ENCODE results near the gene ADAM17. TPM values are rescaled to one million over a fixed set of nuclear protein-coding genes. Genes with fewer than 3 reads are reported as not detected.

The ADAM17 gene
- total RNA-seq, 1 donor from 2014 or later: 61.3 TPM

- Histone ChIP-seq H3K4me3 (ENCODE audit: low read depth, low read length) (no peak overlapping the region), H3K27me3 (ENCODE audit: control insufficient read depth, insufficient read depth, low read length) (no peaks in the 10 kb centered on the region), H3K36me3 (ENCODE audit: control insufficient read depth, insufficient read depth, low read length) (peaks cover 2% of the 10 kb centered on the region)
- no peak for TF ChIP-seq CTCF (IDR thresholded peaks at IDR 0.05; ENCODE audit: insufficient read depth, low read length, poor library complexity, severe bottlenecking)
- no peak for DNase-seq (ENCODE audit: low read depth)
Measured at GRCh38 chr2:9451231-9451630, 104.4 kb downstream of the ADAM17 start.

- no peak for DNase-seq (ENCODE audit: low read depth)
- H3K4me3 ChIP-seq (ENCODE audit: low read depth, low read length): no peak overlapping the region
- no peaks in the 10 kb centered on the region for H3K36me3 ChIP-seq (ENCODE audit: control insufficient read depth, insufficient read depth, low read length)
- TF ChIP-seq CTCF (IDR thresholded peaks at IDR 0.05; ENCODE audit: insufficient read depth, low read length, poor library complexity, severe bottlenecking): no peak
- H3K27me3 ChIP-seq (ENCODE audit: control insufficient read depth, insufficient read depth, low read length): no peaks in the 10 kb centered on the region
Measured at GRCh38 chr2:9445089-9445488, 110.5 kb downstream of the ADAM17 start.

- no peak for TF ChIP-seq CTCF (IDR thresholded peaks at IDR 0.05; ENCODE audit: insufficient read depth, low read length, poor library complexity, severe bottlenecking)
- no peaks in the 10 kb centered on the region for H3K27me3 ChIP-seq (ENCODE audit: control insufficient read depth, insufficient read depth, low read length)
- no peak for DNase-seq (ENCODE audit: low read depth)
- H3K4me3 ChIP-seq (ENCODE audit: low read depth, low read length): no peak overlapping the region
- H3K36me3 ChIP-seq (ENCODE audit: control insufficient read depth, insufficient read depth, low read length): no peaks in the 10 kb centered on the region
Measured at GRCh38 chr2:9443526-9443925, 112.1 kb downstream of the ADAM17 start.

GRCh38 chr2:9441556-9441955, 114.1 kb downstream of the ADAM17 start:
- DNase-seq (ENCODE audit: low read depth): no peak

GRCh38 chr2:9440058-9440727, 115.4 kb downstream of the ADAM17 start:
- no peak for DNase-seq (ENCODE audit: low read depth)
- Histone ChIP-seq H3K36me3 (ENCODE audit: control insufficient read depth, insufficient read depth, low read length) (peaks cover 1% of the 10 kb centered on the region), H3K27me3 (ENCODE audit: control insufficient read depth, insufficient read depth, low read length) (no peaks in the 10 kb centered on the region), H3K4me3 (ENCODE audit: low read depth, low read length) (no peak overlapping the region)
- no peak for TF ChIP-seq CTCF (IDR thresholded peaks at IDR 0.05; ENCODE audit: insufficient read depth, low read length, poor library complexity, severe bottlenecking)

More at GRCh38 chr2:9441556-9441955, 114.1 kb downstream of the ADAM17 start:
- TF ChIP-seq CTCF (IDR thresholded peaks at IDR 0.05; ENCODE audit: insufficient read depth, low read length, poor library complexity, severe bottlenecking): no peak
- peaks cover 1% of the 10 kb centered on the region for H3K36me3 ChIP-seq (ENCODE audit: control insufficient read depth, insufficient read depth, low read length)
- no peak overlapping the region for H3K4me3 ChIP-seq (ENCODE audit: low read depth, low read length)
- no peaks in the 10 kb centered on the region for H3K27me3 ChIP-seq (ENCODE audit: control insufficient read depth, insufficient read depth, low read length)

- H3K36me3 ChIP-seq (ENCODE audit: control insufficient read depth, insufficient read depth, low read length): peaks cover 1% of the 10 kb centered on the region
- no peak overlapping the region for H3K4me3 ChIP-seq (ENCODE audit: low read depth, low read length)
- DNase-seq (ENCODE audit: low read depth): no peak
- no peaks in the 10 kb centered on the region for H3K27me3 ChIP-seq (ENCODE audit: control insufficient read depth, insufficient read depth, low read length)
- TF ChIP-seq CTCF (IDR thresholded peaks at IDR 0.05; ENCODE audit: insufficient read depth, low read length, poor library complexity, severe bottlenecking): no peak
Measured at GRCh38 chr2:9439536-9439935, 116.1 kb downstream of the ADAM17 start.
